Hepatic stellate cell (primary cell): ENCODE measurements around the gene NIP7.
A peak's percentile ranks its signal among the peaks of the same experiment; 100 is the strongest.

Experiments used
- DNase-seq: peaks from one replicate; pipeline ENCODE4 v3.0.0; 2011; ENCODE audit warnings: low spot score

NIP7 gene

GRCh38 chr16:69318911-69319289 lies 20.7 kb upstream of the NIP7 start:
- DNase-seq: no peak

GRCh38 chr16:69319381-69319780 lies 20.2 kb upstream of the NIP7 start:
- no peak for DNase-seq

- DNase-seq: no peak
Observed at GRCh38 chr16:69319826-69320739, 19.5 kb upstream of the NIP7 start.

- no peak for DNase-seq
Observed at GRCh38 chr16:69320740-69321073, 18.9 kb upstream of the NIP7 start.

GRCh38 chr16:69321080-69321479 lies 18.5 kb upstream of the NIP7 start:
- DNase-seq: no peak

GRCh38 chr16:69322343-69322742 lies 17.2 kb upstream of the NIP7 start:
- no peak for DNase-seq

- no peak for DNase-seq
Observed at GRCh38 chr16:69323415-69323814, 16.2 kb upstream of the NIP7 start.

- no peak for DNase-seq
Observed at GRCh38 chr16:69324013-69324531, 15.5 kb upstream of the NIP7 start.

GRCh38 chr16:69324585-69325253 lies 14.9 kb upstream of the NIP7 start:
- no peak for DNase-seq

GRCh38 chr16:69325784-69326171 lies 13.8 kb upstream of the NIP7 start:
- no peak for DNase-seq

- DNase-seq: no peak
Observed at GRCh38 chr16:69326172-69326873, 13.2 kb upstream of the NIP7 start.

GRCh38 chr16:69327585-69328310 lies 11.8 kb upstream of the NIP7 start:
- no peak for DNase-seq

- DNase-seq: peak; percentile 26
Observed at GRCh38 chr16:69328854-69329316, 10.7 kb upstream of the NIP7 start.

GRCh38 chr16:69329369-69330285 lies 9.9 kb upstream of the NIP7 start:
- DNase-seq: peak; percentile 34

- DNase-seq: peak; percentile 96
Observed at GRCh38 chr16:69330286-69331109, 9.1 kb upstream of the NIP7 start, which contains the start of gene PDF. Gene PDF (minus strand): TSS chr16:69330588. CDS start chr16:69330570, 18 bp downstream.

GRCh38 chr16:69334696-69335095 lies 4.9 kb upstream of the NIP7 start:
- DNase-seq: no peak

GRCh38 chr16:69338557-69339288 lies 849 bp upstream of the NIP7 start:
- no peak for DNase-seq

GRCh38 chr16:69340095-69340644 lies 598 bp downstream of the NIP7 start:
- DNase-seq: no peak

GRCh38 chr16:69344171-69344570 lies 4.6 kb downstream of the NIP7 start:
- DNase-seq: no peak
